K562 (cell line): ENCODE results near the gene ALG1. TPM values are rescaled to one million over a fixed set of nuclear protein-coding genes. Genes with fewer than 3 reads are reported as not detected.

Experiments used
- DNMT1 ChIP-seq: fragments of 450-650 bp; IDR thresholded peaks from 2 replicates; pipeline ENCODE4 v1.6.1; 2016; ENCODE audit warnings: antibody characterized with exemption, mild to moderate bottlenecking
- EP300 ChIP-seq: IDR thresholded peaks from 2 replicates; pipeline ENCODE4 v1.6.1; 2012; ENCODE audit warnings: low read length, improper control_type of control experiment
- GABPA ChIP-seq: fragments of 200-800 bp; sonication (Bioruptor generic); conservative IDR thresholded peaks from 2 replicates; pipeline ENCODE4 v1.6.1; 2016; ENCODE audit warnings: low read depth, missing genetic modification characterization, missing compliant biosample characterization
- GATA2 ChIP-seq: sonication (generic); formaldehyde crosslinking; IDR thresholded peaks from 2 replicates; pipeline ENCODE4 v1.4.0; 2020; ENCODE audit warnings: mild to moderate bottlenecking, missing genetic modification reagents
- HCFC1 ChIP-seq: IDR thresholded peaks from 2 replicates; pipeline ENCODE4 v1.6.1; 2012; ENCODE audit warnings: low read depth, low read length, improper control_type of control experiment
- HNRNPK ChIP-seq: fragments of 200-400 bp; formaldehyde crosslinking; IDR thresholded peaks from one replicate; pipeline ENCODE4 v1.6.1; 2018; ENCODE audit warnings: mild to moderate bottlenecking, low read depth, low read length; ENCODE audit not compliant: poor library complexity, severe bottlenecking
- IRF1 ChIP-seq: sonication (generic); formaldehyde crosslinking; IDR thresholded peaks from 2 replicates; pipeline ENCODE4 v1.8.0; 2022; ENCODE audit warnings: missing genetic modification reagents, mild to moderate bottlenecking, borderline replicate concordance
- MNT ChIP-seq, 2 experiments: fragments of 450-650 bp; conservative IDR thresholded peaks; 2 replicates each; pipeline ENCODE4 v1.6.1; 2017; ENCODE audit warnings: mild to moderate bottlenecking in 2 of 2, moderate library complexity in 2 of 2
- NFYB ChIP-seq: IDR thresholded peaks from 2 replicates; pipeline ENCODE4 v1.6.1; 2011; ENCODE audit warnings: mild to moderate bottlenecking, moderate library complexity; ENCODE audit not compliant: insufficient read length; ENCODE audit errors: extremely low read depth
- POLR2A ChIP-seq: fragments of 450-650 bp; conservative IDR thresholded peaks from 2 replicates; pipeline ENCODE4 v1.6.1; 2016
- RNF2 ChIP-seq: sonication (generic); IDR thresholded peaks from 2 replicates; pipeline ENCODE4 v1.6.1; 2016
- RNF219 ChIP-seq: fragments of 250-450 bp; sonication (Bioruptor Pico); IDR thresholded peaks from 2 replicates; pipeline ENCODE4 v1.5.0; 2022; ENCODE audit warnings: mild to moderate bottlenecking
- SREBF2 ChIP-seq: sonication (generic); formaldehyde crosslinking; IDR thresholded peaks from 2 replicates; pipeline ENCODE4 v1.4.0; 2020; ENCODE audit warnings: mild to moderate bottlenecking, missing genetic modification reagents
- TARDBP ChIP-seq: fragments of 450-650 bp; IDR thresholded peaks from 2 replicates; pipeline ENCODE4 v1.6.1; 2016
- TOE1 ChIP-seq, 2 experiments: fragments of 450-650 bp in 1 of 2; sonication (generic) in 1 of 2; formaldehyde crosslinking in 1 of 2; IDR thresholded peaks; 2 replicates each; pipeline versions ENCODE4 v1.7.1 to v1.8.0; 2016 to 2022; ENCODE audit warnings: borderline replicate concordance in 2 of 2, mild to moderate bottlenecking in 2 of 2, antibody characterized with exemption in 1 of 2, inconsistent platforms in 1 of 2, low read depth in 1 of 2, missing genetic modification reagents in 1 of 2, moderate library complexity in 1 of 2
- ZBTB12 ChIP-seq: fragments of 250-450 bp; sonication (Bioruptor Pico); IDR thresholded peaks from 2 replicates; pipeline ENCODE4 v1.4.0; 2020
- ZBTB26 ChIP-seq: fragments of 450-650 bp; formaldehyde crosslinking; IDR thresholded peaks from 2 replicates; pipeline ENCODE4 v1.4.0; 2022; ENCODE audit warnings: missing genetic modification characterization
- ZC3H4 ChIP-seq: sonication (generic); formaldehyde crosslinking; IDR thresholded peaks from 2 replicates; pipeline ENCODE4 v1.9.0; 2021; ENCODE audit warnings: missing genetic modification reagents, borderline replicate concordance
- ZNF644 ChIP-seq: fragments of 200-800 bp; sonication (Bioruptor generic); IDR thresholded peaks from 2 replicates; pipeline ENCODE4 v1.6.1; 2016; ENCODE audit warnings: low read depth, missing genetic modification characterization, missing compliant biosample characterization
- ZNF764 ChIP-seq: fragments of 250-450 bp; sonication (Bioruptor Pico); IDR thresholded peaks from 2 replicates; pipeline ENCODE4 v1.4.0; 2020; ENCODE audit warnings: low read depth, mild to moderate bottlenecking, moderate library complexity
- polyA plus RNA-seq, 8 experiments: library from polyadenylated mRNA; depleted of rRNA in 4 of 8; stranded (reverse) in 5 of 8; unstranded in 3 of 8; fragments of >200 nt; fragmentation: Nextera tagmentation in 2 of 8; fragmentation: Illumina TruSeq in 1 of 8; extraction: Ambion mirVana in 2 of 8; extraction: Trizol in 1 of 8; gene quantifications; 2 replicates each; pipeline versions ENCODE4 v1.2.1 to v1.2.3, GENCODE V29; 2011 to 2014; ENCODE audit warnings: inconsistent platforms in 1 of 8, missing spikeins in 1 of 8
- total RNA-seq, 7 experiments: library from RNA; depleted of rRNA in 6 of 7; stranded (reverse); fragments of >200 nt in 6 of 7; fragmentation: Illumina TruSeq in 2 of 7; extraction: Trizol in 2 of 7; gene quantifications; 2 replicates each; pipeline versions ENCODE4 v1.2.1 to v1.2.3, GENCODE V29; 2011 to 2021; ENCODE audit warnings: low replicate concordance in 1 of 7

The ALG1 gene
- total and polyA plus RNA-seq, 9 of the 15 experiments (the other 6 are each of a cell fraction or from before 2014, with no cell fraction given), result 1.1 to 26.4 (median 18.3) TPM

DNA sequence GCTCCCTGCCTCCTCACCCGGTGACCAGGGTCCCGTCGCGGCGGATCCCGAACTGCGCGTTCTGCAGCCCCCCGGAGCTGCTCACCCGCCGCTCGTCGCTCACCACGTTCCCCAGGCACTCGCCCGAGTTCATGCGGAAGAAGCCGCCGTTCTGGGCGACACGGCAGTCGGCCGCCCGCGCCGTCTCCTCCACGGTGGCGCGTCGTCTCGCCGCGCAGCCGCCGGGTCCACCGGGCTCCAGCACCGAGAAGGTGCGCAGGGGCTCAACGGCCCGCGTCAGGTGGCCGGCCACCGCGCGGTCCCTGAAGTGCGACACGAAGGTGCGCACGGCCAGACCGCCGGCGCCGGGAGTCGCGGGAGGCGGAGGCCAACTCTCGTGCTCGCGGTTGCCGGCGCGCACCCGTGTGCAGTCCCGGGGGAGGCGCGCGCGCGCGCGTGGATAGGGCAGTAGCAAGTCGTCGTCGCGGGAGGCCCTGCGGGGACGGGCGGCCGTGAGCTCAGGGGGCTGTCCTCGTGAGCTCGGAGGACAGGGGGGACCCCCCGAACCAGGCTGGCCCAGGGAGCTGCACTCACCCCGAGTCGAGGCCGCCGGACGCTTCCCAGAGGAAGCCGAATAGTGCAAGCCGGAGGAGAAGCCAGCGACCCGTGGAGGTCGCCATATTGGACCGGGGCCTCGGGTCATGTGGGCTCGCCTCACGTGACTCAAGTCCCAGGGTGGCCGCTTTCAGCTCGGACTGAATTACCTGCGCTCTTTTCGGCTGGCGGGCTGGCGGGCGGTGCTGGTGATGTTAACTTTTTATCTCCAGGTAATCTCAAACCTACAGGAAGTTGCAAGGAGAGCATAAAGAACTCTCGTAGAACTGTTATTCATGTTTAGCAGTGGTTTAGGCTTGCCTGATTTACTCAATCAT lies 38.1 kb upstream of the ALG1 start, which contains the start of gene NAGPA (continued):
- no peak for TF ChIP-seq SREBF2 (CRISPR knock-in tag)
- TF ChIP-seq POLR2A, result peak; percentile 72
- TF ChIP-seq GATA2 (CRISPR knock-in tag), result no peak
- peak; percentile 44; the same call in 1 of the 2 replicates for TF ChIP-seq EP300
- 0 out of 2 replicates have a peak, but pooled peaks have one; percentile 55 for TF ChIP-seq GABPA
- no peak for TF ChIP-seq RNF219 (CRISPR knock-in tag)
- TF ChIP-seq ZBTB12 (CRISPR knock-in tag), result no peak
- TF ChIP-seq NFYB, result no peak
- TF ChIP-seq DNMT1, result no peak
- peak; percentile 81 to 95 for TF ChIP-seq MNT (conservative IDR thresholded peaks at IDR 0.05)
- TF ChIP-seq RNF2, result peak; percentile 84
- TF ChIP-seq HCFC1, result peak; percentile 85
- no peak for TF ChIP-seq ZC3H4 (CRISPR knock-in tag)
- TF ChIP-seq IRF1, result no peak
- TF ChIP-seq TOE1 (IDR thresholded peaks at IDR 0.05; ENCODE audit: borderline replicate concordance), result peak; percentile 93
- no peak for TF ChIP-seq TOE1 (CRISPR knock-in tag; IDR thresholded peaks at IDR 0.05; ENCODE audit: borderline replicate concordance, low read depth)
- no peak for TF ChIP-seq ZBTB26 (CRISPR knock-in tag)
- no peak for TF ChIP-seq HNRNPK
- TF ChIP-seq ZNF644, result peak; percentile 83; the same call in 1 of the 2 replicates
- TF ChIP-seq TARDBP, result peak; percentile 54; the same call in 1 of the 2 replicates
- no peak for TF ChIP-seq ZNF764 (CRISPR knock-in tag)
